K562 (cell line): ENCODE results near the gene SLC14A1. TPM values are rescaled to one million over a fixed set of nuclear protein-coding genes. Genes with fewer than 3 reads are reported as not detected.

Source experiments
- ATAC-seq: fragments of 200-7000 bp; cut with Tn5 transposase; 3 replicates; pipeline ENCODE4 v1.9.1; 2020; ENCODE audit warnings: moderate library complexity
- BruUV-seq: library from RNA; stranded (reverse); fragments of 400-500 nt; replicated peaks from 2 replicates; lab custom pipeline; 2021; lab: Mats Ljungman, UMichigan
- CTCF ChIA-PET: fragments of 300-600 bp; formaldehyde crosslinking; extraction: SDS; loops from one replicate; lab custom pipeline; 2021; ENCODE audit warnings: low intra/inter-chr PET ratio; lab: Yijun Ruan, JAX
- POLR2A ChIA-PET: fragments of 300-600, 350-650 bp; sonication (Branson Sonifier 250); formaldehyde crosslinking; extraction: SDS; loops from one replicate; lab custom pipeline; 2021; ENCODE audit warnings: antibody characterized with exemption, inconsistent platforms; lab: Yijun Ruan, JAX
- DNase-seq, 4 experiments: peaks; one replicate each; pipeline versions ENCODE4 v3.0.0 to v3.0.0-alpha.2; 2011 to 2018; ENCODE audit warnings: low spot score in 3 of 4, mixed read lengths in 3 of 4; ENCODE audit errors: extremely low read depth in 1 of 4
- FAIRE-seq: peaks from 2 replicates; lab custom pipeline; 2011; peaks lifted over from hg19 to GRCh38; lab: Jason Lieb, UNC
- H2AFZ ChIP-seq: 2 replicates; pipeline ENCODE4 v1.6.0; 2011; ENCODE audit warnings: low read depth, low read length, control low read depth, inconsistent platforms
- H3K27ac ChIP-seq: fragments of 200-600 bp; 3 replicates; pipeline ENCODE4 v1.8.0; 2011; ENCODE audit warnings: low read depth, mild to moderate bottlenecking, control low read depth, inconsistent platforms, low read length, moderate library complexity, mixed read lengths; ENCODE audit errors: extremely low read depth
- H3K27me3 ChIP-seq, 2 experiments: fragments of 300-600 bp in 1 of 2; 2 replicates in 1 of 2; 3 replicates in 1 of 2; pipeline versions ENCODE4 v1.6.0 to v1.8.0; 2011; ENCODE audit warnings: inconsistent platforms in 2 of 2, low read length in 2 of 2, mild to moderate bottlenecking in 1 of 2, mixed read lengths in 1 of 2, moderate library complexity in 1 of 2; ENCODE audit not compliant: control insufficient read depth in 2 of 2, insufficient read depth in 2 of 2
- H3K36me3 ChIP-seq: fragments of 300-600 bp; 3 replicates; pipeline ENCODE4 v1.8.0; 2011; ENCODE audit warnings: mild to moderate bottlenecking, low read length, inconsistent platforms; ENCODE audit not compliant: control insufficient read depth, insufficient read depth
- H3K4me1 ChIP-seq, 2 experiments: fragments of 200-600 bp in 1 of 2; replicated peaks in 1 of 2; 2 replicates in 1 of 2; 3 replicates in 1 of 2; pipeline versions ENCODE4 v1.5.1 to v1.8.0; 2011; ENCODE audit warnings: inconsistent platforms in 2 of 2, low read length in 2 of 2, mild to moderate bottlenecking in 1 of 2, mixed read lengths in 1 of 2, moderate library complexity in 1 of 2; ENCODE audit not compliant: control insufficient read depth in 2 of 2, insufficient read depth in 2 of 2
- H3K4me2 ChIP-seq: 2 replicates; pipeline ENCODE4 v1.6.1; 2011; ENCODE audit warnings: low read length, control low read depth, inconsistent platforms, mixed read lengths; ENCODE audit not compliant: insufficient read depth
- H3K4me3 ChIP-seq: fragments of 200-600 bp; sonication (generic), shearing (Covaris generic); 2 replicates; pipeline ENCODE4 v1.5.1; 2016; ENCODE audit warnings: control low read depth, inconsistent platforms
- H3K79me2 ChIP-seq: fragments of 200-600 bp; 3 replicates; pipeline ENCODE4 v1.8.0; 2011; ENCODE audit warnings: low read length, inconsistent platforms; ENCODE audit not compliant: control insufficient read depth, insufficient read depth
- H3K9ac ChIP-seq, 2 experiments: 2 replicates each; pipeline versions ENCODE4 v1.6.0 to v1.6.1; 2011; ENCODE audit warnings: low read depth in 2 of 2, low read length in 2 of 2, control low read depth in 1 of 2, inconsistent platforms in 1 of 2, mild to moderate bottlenecking in 1 of 2, mixed read lengths in 1 of 2; ENCODE audit not compliant: insufficient read depth in 1 of 2
- H3K9me1 ChIP-seq: one replicate; pipeline ENCODE4 v1.6.0; 2011; ENCODE audit warnings: inconsistent platforms, mild to moderate bottlenecking, low read length, moderate library complexity; ENCODE audit not compliant: control insufficient read depth, insufficient read depth
- H3K9me3 ChIP-seq: replicated peaks from 2 replicates; pipeline ENCODE4 v1.5.1; 2011; ENCODE audit warnings: low read depth, low read length, inconsistent platforms; ENCODE audit not compliant: control insufficient read depth, insufficient read depth
- H4K20me1 ChIP-seq: replicated peaks from 2 replicates; pipeline ENCODE4 v1.6.1; 2011; ENCODE audit warnings: low read length, inconsistent platforms, mixed read lengths; ENCODE audit not compliant: control insufficient read depth, insufficient read depth
- BRCA1 ChIP-seq, 2 experiments: fragments of 450-650 bp in 1 of 2; sonication (generic) in 1 of 2; formaldehyde crosslinking in 1 of 2; IDR thresholded peaks; 2 replicates each; pipeline versions ENCODE4 v1.5.0 to v1.6.1; 2017 to 2020; ENCODE audit warnings: mild to moderate bottlenecking in 1 of 2, missing genetic modification reagents in 1 of 2
- CEBPG ChIP-seq, 3 experiments: fragments of 200-800 bp in 1 of 3; sonication (Bioruptor generic) in 1 of 3; sonication (generic) in 1 of 3; formaldehyde crosslinking in 1 of 3; IDR thresholded peaks in 2 of 3; conservative IDR thresholded peaks in 1 of 3; 2 replicates each; pipeline versions ENCODE4 v1.6.1 to v1.8.0; 2016 to 2022; ENCODE audit warnings: missing compliant biosample characterization in 2 of 3, missing genetic modification characterization in 2 of 3, mild to moderate bottlenecking in 1 of 3, missing genetic modification reagents in 1 of 3
- FOSL1 ChIP-seq: fragments of 200-800 bp; sonication (Bioruptor generic); conservative IDR thresholded peaks from 2 replicates; pipeline ENCODE4 v1.6.1; 2016; ENCODE audit warnings: missing genetic modification characterization, missing compliant biosample characterization
- FOXJ2 ChIP-seq: fragments of 200-800 bp; sonication (Bioruptor generic); IDR thresholded peaks from 2 replicates; pipeline ENCODE4 v1.6.1; 2016; ENCODE audit warnings: missing genetic modification characterization, missing compliant biosample characterization
- ZBTB17 ChIP-seq: fragments of 450-650 bp; formaldehyde crosslinking; IDR thresholded peaks from 2 replicates; pipeline ENCODE4 v1.4.0; 2020; ENCODE audit warnings: mild to moderate bottlenecking
- ZNF324 ChIP-seq: fragments of 250-450 bp; sonication (Bioruptor Pico); IDR thresholded peaks from 2 replicates; pipeline ENCODE4 v1.4.0; 2020; ENCODE audit warnings: mild to moderate bottlenecking
- ZNF408 ChIP-seq: fragments of 250-450 bp; sonication (Bioruptor Pico); IDR thresholded peaks from 2 replicates; pipeline ENCODE4 v1.4.0; 2020; ENCODE audit warnings: low read depth, mild to moderate bottlenecking, moderate library complexity
- WGBS: fragments of 100-300 bp; shearing (Covaris generic); methylation state at CpG from one replicate; pipeline ENCODE4 v1.1.6; 2016; ENCODE audit warnings: low coverage, mixed read lengths; ENCODE audit not compliant: insufficient coverage; ENCODE audit errors: missing lambda C conversion rate; 5-methylcytosine and 5-hydroxymethylcytosine counted together
- in situ Hi-C: fragments of 300-500 bp; cut with MboI; formaldehyde crosslinking; loops from 4 replicates; pipeline ENCODE4 v1.15.0; 2018; ENCODE audit warnings: inconsistent platforms, mixed read lengths
- intact Hi-C: fragments of 100-400 bp; cut with micrococcal nuclease; formaldehyde crosslinking; loops from 2 replicates; pipeline ENCODE4 v1.14.2; 2022
- polyA plus RNA-seq, 8 experiments: library from polyadenylated mRNA; depleted of rRNA in 4 of 8; stranded (reverse) in 5 of 8; unstranded in 3 of 8; fragments of >200 nt; fragmentation: Nextera tagmentation in 2 of 8; fragmentation: Illumina TruSeq in 1 of 8; extraction: Ambion mirVana in 2 of 8; extraction: Trizol in 1 of 8; gene quantifications; 2 replicates each; pipeline versions ENCODE4 v1.2.1 to v1.2.3, GENCODE V29; 2011 to 2014; ENCODE audit warnings: inconsistent platforms in 1 of 8, missing spikeins in 1 of 8
- total RNA-seq, 7 experiments: library from RNA; depleted of rRNA in 6 of 7; stranded (reverse); fragments of >200 nt in 6 of 7; fragmentation: Illumina TruSeq in 2 of 7; extraction: Trizol in 2 of 7; gene quantifications; 2 replicates each; pipeline versions ENCODE4 v1.2.1 to v1.2.3, GENCODE V29; 2011 to 2021; ENCODE audit warnings: low replicate concordance in 1 of 7

SLC14A1 gene
- total and polyA plus RNA-seq, 9 of the 15 experiments (the other 6 are each of a cell fraction or from before 2014, with no cell fraction given) = 0.14 to 0.40 (median 0.20) TPM; not detected in 6

DNA sequence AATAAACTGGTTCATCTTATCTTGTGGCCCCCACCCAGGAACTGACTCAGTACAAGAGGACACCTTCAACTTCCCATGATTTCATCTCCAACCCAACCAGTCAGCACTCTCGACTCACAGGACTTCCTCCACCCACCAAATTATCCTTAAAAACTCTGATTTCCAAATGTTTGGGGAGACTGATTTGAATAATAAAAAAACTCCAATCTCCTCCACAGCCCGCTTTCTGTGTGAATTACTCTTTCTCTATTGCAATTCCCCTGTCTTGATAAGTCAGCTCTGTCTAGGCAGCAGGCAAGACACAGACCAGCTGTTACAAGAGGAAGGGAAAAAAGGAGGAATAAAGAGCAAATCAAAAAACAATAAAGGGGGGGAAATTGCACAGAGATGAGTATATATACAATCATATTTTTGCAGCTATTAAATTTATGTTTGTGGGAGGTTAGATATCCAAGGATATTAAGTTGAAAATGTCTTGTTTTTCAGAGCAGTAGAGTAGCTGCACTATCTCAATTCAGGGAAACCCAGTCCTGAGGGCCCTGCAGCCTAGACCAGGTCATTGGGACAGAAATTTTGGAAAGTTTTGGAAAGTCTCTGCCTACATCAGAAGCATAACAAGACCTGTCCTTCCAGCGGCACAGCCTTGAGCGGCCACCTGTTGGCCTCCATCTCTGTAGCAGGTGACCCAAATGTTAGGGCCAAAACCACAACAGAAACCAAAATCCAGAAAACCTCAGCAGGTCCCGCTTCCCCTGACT lies 68.7 kb downstream of the SLC14A1 start (continued):
- TF ChIP-seq FOXJ2 (tag) (no peak), ZNF324 (CRISPR knock-in tag) (no peak), ZNF408 (no peak), BRCA1 (IDR thresholded peaks at IDR 0.05) (no peak), BRCA1 (CRISPR knock-in tag; IDR thresholded peaks at IDR 0.05) (no peak)

DNA sequence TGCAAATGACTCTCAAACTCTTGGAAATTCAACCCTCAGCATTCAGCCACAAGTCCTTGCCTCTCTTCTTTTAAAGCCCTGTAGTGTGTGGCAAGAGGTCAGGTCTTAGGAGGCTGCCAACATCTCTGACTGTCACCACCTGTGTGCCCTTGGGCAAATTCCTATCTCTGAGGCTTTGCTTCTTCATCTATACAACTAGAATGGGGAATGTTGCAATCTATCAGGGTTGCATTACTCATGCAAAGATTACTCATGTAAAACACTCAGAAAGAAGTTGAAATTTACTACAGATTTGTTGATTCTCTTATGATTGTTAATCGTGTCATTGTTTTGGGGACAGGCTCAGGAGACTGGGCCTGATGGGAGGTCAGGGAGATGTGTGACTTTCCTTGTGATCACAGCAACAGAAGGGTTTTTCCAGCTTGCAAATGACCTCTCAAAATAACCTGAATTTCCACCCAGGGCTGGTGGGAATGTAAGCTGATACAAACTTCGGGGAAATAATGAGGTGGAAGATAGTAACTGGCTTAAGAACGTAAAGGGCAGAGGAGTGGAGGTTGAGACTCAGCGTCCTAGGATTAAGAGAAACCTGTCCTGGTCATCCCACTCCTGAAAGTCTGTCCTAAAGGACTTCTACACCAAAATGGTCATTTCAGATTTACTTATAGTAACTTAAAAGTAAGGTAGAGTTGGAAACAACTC lies 69.4 kb downstream of the SLC14A1 start:
- no peak for DNase-seq
- no peak for FAIRE-seq
- no peak overlapping the region for H2AFZ ChIP-seq
- H3K4me3 ChIP-seq = no peak overlapping the region
- no peaks in the 10 kb centered on the region for H4K20me1 ChIP-seq
- no peaks in the 10 kb centered on the region for H3K79me2 ChIP-seq
- no peak overlapping the region for H3K27ac ChIP-seq
- H3K9ac ChIP-seq = no peak overlapping the region
- no peaks in the 10 kb centered on the region for H3K36me3 ChIP-seq
- H3K27me3 ChIP-seq = no peaks in the 10 kb centered on the region
- in situ Hi-C loops = no loop called here
- no peaks in the 10 kb centered on the region for H3K9me3 ChIP-seq
- H3K9me1 ChIP-seq = no peaks in the 10 kb centered on the region
- peak; percentile 44; the same call in 1 of the 2 replicates for TF ChIP-seq FOSL1 (tag)
- no peak for TF ChIP-seq CEBPG (CRISPR knock-in tag; IDR thresholded peaks at IDR 0.05)
- peak in 1 of 2 experiments; percentile 65; a peak in 2 of 4 replicates for TF ChIP-seq CEBPG (tag; conservative IDR thresholded peaks at IDR 0.05 in 1 of 2, IDR thresholded peaks at IDR 0.05 in 1 of 2)
- no peak for TF ChIP-seq ZBTB17 (CRISPR knock-in tag)
- no TSS peak for BruUV-seq
- ChIA-PET POLR2A (no interaction called here), CTCF (no interaction called here)
- intact Hi-C loops = no loop called here
- H3K4me1 ChIP-seq = no peaks in the 10 kb centered on the region
- no peak overlapping the region for H3K4me2 ChIP-seq
- WGBS = 0% methylated on average over 4 of the region's 4 CpGs
- ATAC-seq = no peak
